CD4-positive, alpha-beta T cell treated with Interleukin-6 for 4 hours (primary cell): ENCODE data around the gene VIM.
"Not testable (repeated sequence)": the region's sequence is repeated elsewhere in the genome, so short reads cannot be mapped to it uniquely, and the experiment has no call there.

Source experiments
- DNase-seq: peaks from one replicate; pipeline ENCODE4 v3.0.0-alpha.2; 2020; ENCODE audit warnings: mixed read lengths

The VIM gene

GRCh38 chr10:17257466-17258321 lies 29.7 kb downstream of the VIM start:
- DNase-seq, result peak; percentile 68

DNA sequence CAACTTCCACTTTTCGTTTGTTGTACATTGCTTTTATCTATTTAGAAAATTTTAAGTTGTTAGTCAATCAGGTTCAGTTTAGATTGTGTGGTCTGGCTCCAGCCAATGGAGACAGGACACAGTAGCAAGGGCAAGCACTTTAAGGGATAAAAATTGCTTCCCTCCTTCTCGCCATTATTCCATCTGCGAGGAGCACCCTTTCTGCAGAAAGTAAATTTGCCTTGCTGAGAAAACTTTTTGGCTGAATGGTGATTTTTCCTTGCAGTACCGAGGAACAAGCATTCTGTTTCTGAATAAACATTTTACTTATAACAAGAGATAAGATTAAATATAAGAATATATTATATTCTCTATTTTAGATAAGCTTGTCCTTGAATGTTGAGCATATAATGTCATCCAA lies 34.5 kb downstream of the VIM start:
- DNase-seq, result no peak

DNA sequence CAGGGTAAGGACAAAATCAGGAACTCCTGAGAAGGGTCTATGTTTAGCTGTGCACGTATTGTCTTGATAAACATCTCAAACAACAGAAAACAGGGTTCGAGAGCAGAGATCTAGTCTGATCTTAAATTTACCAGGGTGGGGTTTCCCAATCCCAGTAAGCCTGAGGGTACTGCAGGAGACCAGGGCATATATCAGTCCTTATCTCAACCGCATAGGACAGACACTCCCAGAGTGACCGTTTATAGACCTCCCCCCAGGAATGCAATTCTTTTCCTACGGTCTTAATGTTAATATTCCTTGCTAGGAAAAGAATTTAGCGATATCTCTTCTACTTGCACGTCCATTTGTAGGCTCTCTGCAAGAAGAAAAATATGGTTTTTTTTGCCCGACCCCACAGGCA lies 35.5 kb downstream of the VIM start:
- DNase-seq, result no peak

DNA sequence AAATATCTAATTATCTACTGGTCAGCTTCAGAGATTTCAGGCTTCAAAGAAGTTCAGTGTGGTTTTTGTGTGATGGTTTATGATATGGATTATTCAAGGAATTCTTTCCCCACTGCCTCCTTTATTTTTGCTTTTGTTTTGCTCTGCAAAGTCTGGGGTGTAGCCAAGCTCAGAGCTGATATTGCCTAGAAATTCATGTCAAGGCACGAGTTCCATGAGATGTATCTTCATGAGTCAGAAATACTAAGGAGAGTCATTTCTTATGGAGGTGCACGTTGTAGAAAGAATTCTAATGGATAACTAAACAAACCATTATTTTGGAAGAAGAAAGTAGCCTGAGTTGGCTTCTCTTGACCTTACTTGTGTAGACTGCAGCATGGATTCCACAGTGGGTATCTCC lies 37.4 kb downstream of the VIM start:
- DNase-seq, result no peak

DNA sequence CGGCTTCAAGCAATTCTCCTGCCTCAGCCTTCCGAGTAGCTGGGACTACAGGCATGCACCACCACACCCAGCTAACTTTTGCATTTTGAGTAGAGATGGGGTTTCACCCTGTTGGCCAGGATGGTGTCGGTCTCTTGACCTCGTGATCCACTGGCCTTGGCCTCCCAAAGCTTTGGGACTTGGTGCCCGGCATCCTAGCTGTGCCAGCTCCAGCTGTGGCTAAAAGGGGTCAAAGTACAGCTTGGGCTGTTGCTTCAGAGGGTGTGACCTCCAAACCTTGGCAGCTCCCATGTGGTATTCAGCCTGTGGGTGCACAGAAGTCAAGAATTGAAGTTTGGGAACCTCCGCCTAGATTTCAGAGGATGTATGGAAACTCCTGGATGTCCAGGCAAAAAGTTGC lies 38.5 kb downstream of the VIM start:
- DNase-seq, result not testable (repeated sequence)

GRCh38 chr10:17272648-17273047 lies 44.6 kb downstream of the VIM start:
- DNase-seq, result no peak

DNA sequence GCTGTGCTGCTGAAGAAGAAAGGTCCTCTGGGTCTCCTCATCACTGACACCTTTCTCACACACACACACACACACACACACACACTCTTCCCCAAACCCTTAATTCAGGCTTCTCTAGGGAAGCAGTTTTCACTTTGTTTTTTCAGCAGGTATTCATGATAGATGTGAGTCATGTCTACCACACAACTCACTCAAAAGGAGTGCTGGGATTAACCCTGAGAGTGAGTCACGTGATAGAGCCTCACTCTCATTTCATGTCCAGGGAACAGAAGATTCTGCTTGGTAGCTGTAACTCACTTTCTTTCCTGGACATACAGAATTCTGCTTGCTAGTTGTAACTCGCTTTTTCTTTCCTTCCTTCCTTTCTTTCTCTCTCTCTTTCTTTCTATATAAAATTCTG lies 45.4 kb downstream of the VIM start:
- no peak for DNase-seq

GRCh38 chr10:17276756-17277424 lies 48.8 kb downstream of the VIM start:
- DNase-seq, result no peak

GRCh38 chr10:17278607-17279240 lies 50.7 kb downstream of the VIM start:
- no peak for DNase-seq

DNA sequence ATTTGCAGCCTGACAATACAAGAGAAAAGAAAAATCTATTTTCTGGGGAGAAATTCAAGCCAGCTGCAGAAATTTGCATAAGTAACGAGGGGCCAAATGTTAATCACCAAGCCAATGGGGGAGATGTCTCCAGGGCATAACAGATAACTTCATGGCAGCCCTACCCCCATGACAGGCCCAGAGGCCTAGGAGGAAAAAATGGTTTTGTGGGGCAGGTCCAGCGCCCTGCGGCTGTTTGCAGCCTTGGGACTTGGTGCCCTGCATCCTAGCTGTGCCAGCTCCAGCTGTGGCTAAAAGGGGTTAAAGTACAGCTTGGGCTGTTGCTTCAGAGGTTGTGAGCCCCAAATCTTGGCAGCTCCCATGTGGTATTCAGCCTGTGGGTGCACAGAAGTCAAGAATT lies 54.3 kb downstream of the VIM start:
- DNase-seq, result no peak

- no peak for DNase-seq
Measured at GRCh38 chr10:17286562-17287550, 58.8 kb downstream of the VIM start.
